ENCODE measurements around the gene TP53TG3D.
"Not testable (repeated sequence)": the region's sequence is repeated elsewhere in the genome, so short reads cannot be mapped to it uniquely, and the experiment has no call there.

DNA sequence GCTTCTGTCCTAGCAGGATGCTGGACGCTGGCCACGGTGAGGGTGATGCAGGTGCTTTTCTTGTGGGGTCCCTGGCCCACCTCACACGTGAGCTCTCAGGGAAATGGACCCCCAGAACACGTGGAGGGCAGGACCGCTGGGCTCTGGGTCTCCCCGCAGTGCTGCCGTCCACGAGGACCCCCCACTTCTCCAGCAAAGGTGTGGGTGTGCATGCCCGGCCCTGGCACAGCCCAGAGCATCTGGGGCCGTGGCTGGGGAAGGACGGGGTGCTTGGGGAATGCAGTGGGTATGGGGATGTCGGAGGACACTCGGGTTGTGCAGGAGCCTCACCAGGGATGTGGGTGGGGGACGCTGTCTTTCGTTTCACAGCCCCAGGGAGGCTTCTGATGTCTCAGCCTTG, 34.7 kb downstream of the TP53TG3D start:
- TF ChIP-seq, protein P1, sequence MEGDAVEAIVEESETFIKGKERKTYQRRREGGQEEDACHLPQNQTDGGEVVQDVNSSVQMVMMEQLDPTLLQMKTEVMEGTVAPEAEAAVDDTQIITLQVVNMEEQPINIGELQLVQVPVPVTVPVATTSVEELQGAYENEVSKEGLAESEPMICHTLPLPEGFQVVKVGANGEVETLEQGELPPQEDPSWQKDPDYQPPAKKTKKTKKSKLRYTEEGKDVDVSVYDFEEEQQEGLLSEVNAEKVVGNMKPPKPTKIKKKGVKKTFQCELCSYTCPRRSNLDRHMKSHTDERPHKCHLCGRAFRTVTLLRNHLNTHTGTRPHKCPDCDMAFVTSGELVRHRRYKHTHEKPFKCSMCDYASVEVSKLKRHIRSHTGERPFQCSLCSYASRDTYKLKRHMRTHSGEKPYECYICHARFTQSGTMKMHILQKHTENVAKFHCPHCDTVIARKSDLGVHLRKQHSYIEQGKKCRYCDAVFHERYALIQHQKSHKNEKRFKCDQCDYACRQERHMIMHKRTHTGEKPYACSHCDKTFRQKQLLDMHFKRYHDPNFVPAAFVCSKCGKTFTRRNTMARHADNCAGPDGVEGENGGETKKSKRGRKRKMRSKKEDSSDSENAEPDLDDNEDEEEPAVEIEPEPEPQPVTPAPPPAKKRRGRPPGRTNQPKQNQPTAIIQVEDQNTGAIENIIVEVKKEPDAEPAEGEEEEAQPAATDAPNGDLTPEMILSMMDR (IDR thresholded peaks at IDR 0.05; ENCODE audit: insufficient read depth, low read length), result not testable (repeated sequence)
- TF ChIP-seq, protein P2, sequence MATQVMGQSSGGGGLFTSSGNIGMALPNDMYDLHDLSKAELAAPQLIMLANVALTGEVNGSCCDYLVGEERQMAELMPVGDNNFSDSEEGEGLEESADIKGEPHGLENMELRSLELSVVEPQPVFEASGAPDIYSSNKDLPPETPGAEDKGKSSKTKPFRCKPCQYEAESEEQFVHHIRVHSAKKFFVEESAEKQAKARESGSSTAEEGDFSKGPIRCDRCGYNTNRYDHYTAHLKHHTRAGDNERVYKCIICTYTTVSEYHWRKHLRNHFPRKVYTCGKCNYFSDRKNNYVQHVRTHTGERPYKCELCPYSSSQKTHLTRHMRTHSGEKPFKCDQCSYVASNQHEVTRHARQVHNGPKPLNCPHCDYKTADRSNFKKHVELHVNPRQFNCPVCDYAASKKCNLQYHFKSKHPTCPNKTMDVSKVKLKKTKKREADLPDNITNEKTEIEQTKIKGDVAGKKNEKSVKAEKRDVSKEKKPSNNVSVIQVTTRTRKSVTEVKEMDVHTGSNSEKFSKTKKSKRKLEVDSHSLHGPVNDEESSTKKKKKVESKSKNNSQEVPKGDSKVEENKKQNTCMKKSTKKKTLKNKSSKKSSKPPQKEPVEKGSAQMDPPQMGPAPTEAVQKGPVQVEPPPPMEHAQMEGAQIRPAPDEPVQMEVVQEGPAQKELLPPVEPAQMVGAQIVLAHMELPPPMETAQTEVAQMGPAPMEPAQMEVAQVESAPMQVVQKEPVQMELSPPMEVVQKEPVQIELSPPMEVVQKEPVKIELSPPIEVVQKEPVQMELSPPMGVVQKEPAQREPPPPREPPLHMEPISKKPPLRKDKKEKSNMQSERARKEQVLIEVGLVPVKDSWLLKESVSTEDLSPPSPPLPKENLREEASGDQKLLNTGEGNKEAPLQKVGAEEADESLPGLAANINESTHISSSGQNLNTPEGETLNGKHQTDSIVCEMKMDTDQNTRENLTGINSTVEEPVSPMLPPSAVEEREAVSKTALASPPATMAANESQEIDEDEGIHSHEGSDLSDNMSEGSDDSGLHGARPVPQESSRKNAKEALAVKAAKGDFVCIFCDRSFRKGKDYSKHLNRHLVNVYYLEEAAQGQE (IDR thresholded peaks at IDR 0.05; ENCODE audit: insufficient replicate concordance, low read depth), result not testable (repeated sequence)
- TF ChIP-seq POLR2AphosphoS5 (IDR thresholded peaks at IDR 0.05; ENCODE audit: low read depth); SPI1 (IDR thresholded peaks at IDR 0.05; ENCODE audit: borderline replicate concordance, low read depth); GABPA (IDR thresholded peaks at IDR 0.05; ENCODE audit: low read depth): not testable (repeated sequence)
